Measurements from ENCODE around the gene SMAD6.

Gene SMAD6

DNA sequence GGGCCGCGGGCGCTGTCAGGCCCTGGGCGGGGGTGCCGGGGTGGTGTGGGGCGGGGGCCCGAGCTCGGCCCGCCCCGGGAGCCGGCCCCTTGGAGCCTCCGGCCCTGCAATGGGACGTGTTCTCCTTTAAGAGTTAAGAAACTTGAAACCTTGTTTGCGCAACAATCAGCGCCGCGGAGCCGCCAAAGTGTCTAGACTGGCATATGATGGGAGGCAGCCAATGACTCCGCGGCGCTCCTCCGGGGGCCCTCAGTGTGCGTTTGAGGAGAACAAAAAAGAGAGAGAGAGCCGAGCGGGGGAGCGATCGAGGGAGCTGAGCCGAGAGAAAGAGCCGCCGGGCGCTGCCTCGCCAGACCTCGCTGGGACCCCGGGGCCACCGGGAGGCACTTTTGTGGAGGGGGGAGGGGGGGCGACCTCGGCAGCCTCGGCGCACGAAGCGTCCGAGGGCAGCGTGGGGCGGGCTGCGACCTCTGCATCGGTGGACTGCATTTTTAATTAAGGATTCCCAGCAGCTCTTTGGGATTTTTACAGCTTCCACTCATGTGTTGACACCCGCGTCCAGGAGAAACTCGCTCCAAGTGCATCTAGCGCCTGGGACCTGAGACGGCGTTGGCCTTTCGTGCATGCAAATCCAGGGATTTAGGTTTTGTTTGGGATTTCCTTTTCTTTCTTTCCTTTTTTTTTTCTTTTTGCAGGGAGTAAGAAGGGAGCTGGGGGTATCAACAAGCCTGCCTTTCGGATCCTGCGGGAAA lies at the start of gene SMAD6:
Gene SMAD6 (plus strand): TSS at position 202 of the 752 bp plus-strand sequence. CDS start 1,023 bp downstream, outside the sequence.
- Histone ChIP-seq H2AFZ (ENCODE audit: low read depth) (peak within 1 kb of the TSS; percentile 95), H3K27ac (peak within 1 kb of the TSS; percentile 53), H4K20me1 (ENCODE audit: insufficient read depth) (no peaks in the 10 kb centered on the region), H3K79me2 (ENCODE audit: insufficient read depth, low read depth) (no peaks in the 10 kb centered on the region), H3K4me1 (ENCODE audit: low read depth, poor library complexity, severe bottlenecking) (peaks cover 5% of the 10 kb centered on the region), H3K27me3 (ENCODE audit: insufficient read depth, low read depth) (peaks cover 8% of the 10 kb centered on the region), H3K4me3 (IDR thresholded peaks at IDR 0.05; ENCODE audit: insufficient read depth, low read depth, low read length) (no peak within 1 kb of the TSS), H3K4me2 (peak within 1 kb of the TSS; percentile 70), H3K9ac (peak within 1 kb of the TSS; percentile 50; the same call in 1 of the 2 replicates), H3K36me3 (ENCODE audit: insufficient read depth) (no peaks in the 10 kb centered on the region)
- no peak for TF ChIP-seq CTCF (conservative IDR thresholded peaks at IDR 0.05; ENCODE audit: low read depth, low read length)

- no peak for TF ChIP-seq CTCF (conservative IDR thresholded peaks at IDR 0.05; ENCODE audit: low read depth, low read length)
- no peaks in the 10 kb centered on the region for H3K36me3 ChIP-seq (ENCODE audit: insufficient read depth)
- no peaks in the 10 kb centered on the region for H4K20me1 ChIP-seq (ENCODE audit: insufficient read depth)
- no peak overlapping the region for H3K4me3 ChIP-seq (IDR thresholded peaks at IDR 0.05; ENCODE audit: insufficient read depth, low read depth, low read length)
- H3K79me2 ChIP-seq (ENCODE audit: insufficient read depth, low read depth) = no peaks in the 10 kb centered on the region
- no peak overlapping the region for H3K27ac ChIP-seq
- H3K4me1 ChIP-seq (ENCODE audit: low read depth, poor library complexity, severe bottlenecking) = no peaks in the 10 kb centered on the region
- H3K4me2 ChIP-seq = no peak overlapping the region
- H3K9ac ChIP-seq = no peak overlapping the region
- no peak overlapping the region for H2AFZ ChIP-seq (ENCODE audit: low read depth)
- no peaks in the 10 kb centered on the region for H3K27me3 ChIP-seq (ENCODE audit: insufficient read depth, low read depth)
These were observed 49.2 kb upstream of the SMAD6 start for GRCh38 chr15:66652806-66653205.

DNA sequence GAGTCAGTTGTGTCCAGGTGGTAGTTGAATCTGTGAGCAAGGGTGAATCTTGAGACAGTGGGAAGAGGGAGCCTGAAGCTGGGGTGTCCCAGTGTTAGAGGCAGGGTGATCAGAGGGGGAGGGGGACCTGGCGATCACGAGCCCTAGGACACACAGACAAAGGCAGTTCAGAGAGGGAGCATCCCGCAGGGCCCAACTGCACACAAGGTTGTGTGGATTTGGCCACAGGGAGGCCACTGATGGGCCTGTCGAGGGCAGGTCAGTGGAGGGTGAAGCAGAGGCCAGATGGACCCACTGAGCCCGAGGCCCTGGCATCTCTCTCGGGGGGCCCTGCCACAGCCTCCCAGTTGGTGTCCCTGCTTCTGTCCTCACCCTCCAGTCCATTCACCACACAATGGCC lies 48.6 kb upstream of the SMAD6 start:
- H2AFZ ChIP-seq (ENCODE audit: low read depth) = no peak overlapping the region
- H3K79me2 ChIP-seq (ENCODE audit: insufficient read depth, low read depth) = no peaks in the 10 kb centered on the region
- H3K27me3 ChIP-seq (ENCODE audit: insufficient read depth, low read depth) = no peaks in the 10 kb centered on the region
- H3K4me3 ChIP-seq (IDR thresholded peaks at IDR 0.05; ENCODE audit: insufficient read depth, low read depth, low read length) = no peak overlapping the region
- no peak overlapping the region for H3K9ac ChIP-seq
- H3K27ac ChIP-seq = no peak overlapping the region
- no peaks in the 10 kb centered on the region for H3K36me3 ChIP-seq (ENCODE audit: insufficient read depth)
- no peak overlapping the region for H3K4me2 ChIP-seq
- H3K4me1 ChIP-seq (ENCODE audit: low read depth, poor library complexity, severe bottlenecking) = no peaks in the 10 kb centered on the region
- no peaks in the 10 kb centered on the region for H4K20me1 ChIP-seq (ENCODE audit: insufficient read depth)
- TF ChIP-seq CTCF (conservative IDR thresholded peaks at IDR 0.05; ENCODE audit: low read depth, low read length) = no peak

- Histone ChIP-seq H4K20me1 (ENCODE audit: insufficient read depth) (no peaks in the 10 kb centered on the region), H3K27ac (no peak overlapping the region), H3K79me2 (ENCODE audit: insufficient read depth, low read depth) (no peaks in the 10 kb centered on the region), H3K36me3 (ENCODE audit: insufficient read depth) (no peaks in the 10 kb centered on the region), H2AFZ (ENCODE audit: low read depth) (no peak overlapping the region), H3K27me3 (ENCODE audit: insufficient read depth, low read depth) (no peaks in the 10 kb centered on the region), H3K9ac (no peak overlapping the region), H3K4me1 (ENCODE audit: low read depth, poor library complexity, severe bottlenecking) (no peaks in the 10 kb centered on the region), H3K4me2 (no peak overlapping the region), H3K4me3 (IDR thresholded peaks at IDR 0.05; ENCODE audit: insufficient read depth, low read depth, low read length) (no peak overlapping the region)
- no peak for TF ChIP-seq CTCF (conservative IDR thresholded peaks at IDR 0.05; ENCODE audit: low read depth, low read length)
These were observed 48.2 kb upstream of the SMAD6 start for GRCh38 chr15:66653852-66654251.

All from KMS-11 (cell line).